T-cell (primary cell): ENCODE measurements around the gene XPO5. TPM values are rescaled to one million over a fixed set of nuclear protein-coding genes. Genes with fewer than 3 reads are reported as not detected.

Source experiments
- ATAC-seq, 4 experiments: fragments of 200-7000 bp in 3 of 4; fragments of 150-1000 bp in 1 of 4; cut with Tn5 transposase; replicated peaks in 1 of 4; 1 replicate in 3 of 4; 2 replicates in 1 of 4; pipeline ENCODE4 v1.10.0; 2021; ENCODE audit warnings: moderate library complexity in 3 of 4, mild to moderate bottlenecking in 2 of 4, moderate number of reproducible peaks in 1 of 4
- CTCF ChIA-PET, 2 donors: fragments of 300-600 bp; sonication (Branson Sonifier 250); formaldehyde crosslinking; loops; one replicate each; lab custom pipeline; 2022; ENCODE audit warnings: antibody characterized with exemption in 2 of 2; lab: Charles Lee
- POLR2A ChIA-PET, 2 donors: fragments of 300-600 bp; sonication (Branson Sonifier 250); formaldehyde crosslinking; loops; one replicate each; lab custom pipeline; 2022; ENCODE audit warnings: antibody characterized with exemption in 2 of 2; lab: Charles Lee
- DNase-seq, 35 experiments: peaks; one replicate each; pipeline versions ENCODE4 v3.0.0 to v3.0.0-alpha.2; 2013 to 2023
- H3K27ac ChIP-seq: one replicate; pipeline ENCODE4 v1.5.1; 2013; ENCODE audit warnings: low read length
- H3K27me3 ChIP-seq, 2 experiments: replicated peaks in 1 of 2; 1 replicate in 1 of 2; 2 replicates in 1 of 2; pipeline versions ENCODE4 v1.6.1 to v1.7.0; 2013; ENCODE audit warnings: low read length in 1 of 2, mixed read lengths in 1 of 2; ENCODE audit not compliant: control insufficient read depth in 2 of 2, insufficient read depth in 2 of 2; ENCODE audit errors: extremely low read depth in 1 of 2
- H3K36me3 ChIP-seq, 2 donors: 1 replicate in 1 of 2; 2 replicates in 1 of 2; pipeline versions ENCODE4 v1.6.1 to v1.7.0; 2013; ENCODE audit warnings: low read length in 1 of 2; ENCODE audit not compliant: control insufficient read depth in 2 of 2, insufficient read depth in 1 of 2; ENCODE audit errors: extremely low read depth in 1 of 2
- H3K4me1 ChIP-seq, 2 experiments: 1 replicate in 1 of 2; 2 replicates in 1 of 2; pipeline versions ENCODE4 v1.6.1 to v1.7.0; 2013; ENCODE audit warnings: low read length in 2 of 2, mixed read lengths in 1 of 2; ENCODE audit not compliant: insufficient read depth in 2 of 2, control insufficient read depth in 1 of 2; ENCODE audit errors: extremely low read depth in 1 of 2
- H3K4me3 ChIP-seq, 2 donors: 1 replicate in 1 of 2; 2 replicates in 1 of 2; pipeline versions ENCODE4 v1.5.1 to v1.7.0; 2013; ENCODE audit warnings: mild to moderate bottlenecking in 2 of 2, low read length in 1 of 2, moderate library complexity in 1 of 2; ENCODE audit not compliant: control insufficient read depth in 1 of 2; ENCODE audit errors: extremely low read depth in 1 of 2
- H3K9me3 ChIP-seq: 2 replicates; pipeline ENCODE4 v1.7.0; 2013
- H3K27ac Mint-ChIP-seq, 2 donors: one replicate each; pipeline ENCODE4 v1.8.0; 2020 to 2021; ENCODE audit warnings: mild to moderate bottlenecking in 2 of 2, mixed read lengths in 2 of 2
- H3K27me3 Mint-ChIP-seq, 2 donors: one replicate each; pipeline ENCODE4 v1.8.0; 2021 to 2022; ENCODE audit warnings: mixed read lengths in 2 of 2
- H3K36me3 Mint-ChIP-seq: one replicate; pipeline ENCODE4 v1.8.0; 2021; ENCODE audit warnings: mixed read lengths
- H3K4me1 Mint-ChIP-seq, 3 donors: one replicate each; pipeline ENCODE4 v1.8.0; 2020 to 2022; ENCODE audit warnings: mixed read lengths in 3 of 3, mild to moderate bottlenecking in 1 of 3
- H3K4me3 Mint-ChIP-seq, 3 donors: one replicate each; pipeline ENCODE4 v1.8.0; 2020 to 2022; ENCODE audit warnings: mild to moderate bottlenecking in 3 of 3, mixed read lengths in 3 of 3, moderate library complexity in 3 of 3
- H3K9me3 Mint-ChIP-seq, 3 donors: one replicate each; pipeline ENCODE4 v1.8.0; 2020 to 2022; ENCODE audit warnings: mixed read lengths in 3 of 3
- WGBS: methylation state at CpG from one replicate; pipeline ENCODE4 v1.1.5; 2013; ENCODE audit warnings: missing lambda C conversion rate; ENCODE audit not compliant: insufficient coverage; 5-methylcytosine and 5-hydroxymethylcytosine counted together
- total RNA-seq, 35 experiments: library from RNA in 6 of 35; stranded (reverse) in 6 of 35; fragments of 120-200 nt in 1 of 35; gene quantifications; one replicate each; pipeline versions ENCODE4 v1.2.1 to v1.2.4 and lab custom pipeline; 2013 to 2026

XPO5 gene
- total RNA-seq, 5 donors from 2014 or later (not counting 1 experiment from before 2014, with no cell fraction given) = 48.2 to 51.4 (median 50.3) TPM

GRCh38 chr6:43517505-43518357, 58.1 kb downstream of the XPO5 start:
- DNase-seq = no peak

GRCh38 chr6:43516697-43517504, 58.9 kb downstream of the XPO5 start, which contains the start of the genes POLR1C and YIPF3:
Gene POLR1C, plus strand, starts transcription at chr6:43517089. Its CDS starts 21 bp downstream, at chr6:43517110.
Gene YIPF3, minus strand, starts transcription at chr6:43516926. Its CDS starts 119 bp downstream, at chr6:43516807.
- H3K27me3 Mint-ChIP-seq = no peaks in the 10 kb centered on the region
- no peaks in the 10 kb centered on the region for H3K27me3 ChIP-seq
- no peaks in the 10 kb centered on the region for H3K9me3 ChIP-seq
- H3K27ac ChIP-seq = peak within 1 kb of the TSS; percentile 61
- H3K4me3 Mint-ChIP-seq = no peak within 1 kb of the TSS
- no peaks in the 10 kb centered on the region for H3K9me3 Mint-ChIP-seq
- peak; percentile 94 to 97 (median 96) for ATAC-seq
- H3K27ac Mint-ChIP-seq = no peak within 1 kb of the TSS
- ChIA-PET POLR2A (interaction anchor here (0.5 to 1.3 kb wide), 6 partner anchors 15 to 662 kb away, joined by 3 to 4 read pairs (median 3); partner anchors contain the start of genes ABCC10 (in 1 of the 2) and DLK2 (in 1 of the 2)), CTCF (interaction anchor here in 1 of 2 donors (0.5 to 2.5 kb wide), 3 partner anchors 10 to 40 kb away, joined by 3 to 10 read pairs (median 4); partner anchors contain the start of gene TJAP1)
- DNase-seq = peak; percentile 89 to 98 (median 95)
- H3K4me3 ChIP-seq = peak within 1 kb of the TSS; percentile 78 to 86
- peaks cover 31 to 50% of the 10 kb centered on the region in 2 experiments for H3K4me1 ChIP-seq
- H3K36me3 Mint-ChIP-seq = peaks cover 36% of the 10 kb centered on the region
- peaks cover 11 to 66% of the 10 kb centered on the region in 2 donors for H3K36me3 ChIP-seq
- under 1% methylated on average over 55 of the region's 57 CpGs for WGBS
- H3K4me1 Mint-ChIP-seq = peaks cover 33% of the 10 kb centered on the region in 3 donors

More at GRCh38 chr6:43517505-43518357, 58.1 kb downstream of the XPO5 start:
- Histone ChIP-seq H3K27ac (peak overlapping the region; percentile 61), H3K27me3 (no peaks in the 10 kb centered on the region), H3K9me3 (no peaks in the 10 kb centered on the region), H3K36me3 (peaks cover 8 to 66% of the 10 kb centered on the region in 2 donors), H3K4me3 (peak overlapping the region; percentile 78 to 86), H3K4me1 (peaks cover 31 to 50% of the 10 kb centered on the region in 2 experiments)
- peaks cover 33% of the 10 kb centered on the region for H3K36me3 Mint-ChIP-seq
- no peak overlapping the region for H3K4me3 Mint-ChIP-seq
- ATAC-seq = peak in 1 of 4 experiments; percentile 21
- peaks cover 31 to 33% (median 32%) of the 10 kb centered on the region in 3 donors for H3K4me1 Mint-ChIP-seq
- no peaks in the 10 kb centered on the region for H3K9me3 Mint-ChIP-seq
- ChIA-PET POLR2A (interaction anchor here (0.5 to 0.7 kb wide), 2 partner anchors 134 to 293 kb away, joined by 3 read pairs; no protein-coding TSS in a partner anchor), CTCF (interaction anchor here in 1 of 2 donors (2.5 kb wide), 1 partner anchor 11 kb away, joined by 10 read pairs; no protein-coding TSS in a partner anchor)
- no peak overlapping the region for H3K27ac Mint-ChIP-seq
- 5% methylated on average over 9 of the region's 10 CpGs for WGBS
- no peaks in the 10 kb centered on the region for H3K27me3 Mint-ChIP-seq

- peaks cover 37 to 39% (median 38%) of the 10 kb centered on the region in 3 donors for H3K4me1 Mint-ChIP-seq
- H3K9me3 Mint-ChIP-seq = no peaks in the 10 kb centered on the region
- CTCF ChIA-PET = interaction anchor here in 1 of 2 donors (0.5 to 2.5 kb wide), 2 partner anchors 10 to 13 kb away, joined by 4 to 10 read pairs; no protein-coding TSS in a partner anchor
- no peak overlapping the region for H3K27ac Mint-ChIP-seq
- POLR2A ChIA-PET = interaction anchor here (0.6 to 1.3 kb wide), 4 partner anchors 15 to 663 kb away, joined by 3 to 4 read pairs (median 3); partner anchors contain the start of genes ABCC10 (in 1 of the 2) and DLK2 (in 1 of the 2)
- Histone ChIP-seq H3K4me3 (peak overlapping the region; percentile 78 to 86), H3K27me3 (no peaks in the 10 kb centered on the region), H3K9me3 (no peaks in the 10 kb centered on the region), H3K4me1 (peaks cover 31 to 50% of the 10 kb centered on the region in 2 experiments), H3K36me3 (peaks cover 12 to 66% of the 10 kb centered on the region in 2 donors), H3K27ac (peak overlapping the region; percentile 57)
- peaks cover 41% of the 10 kb centered on the region for H3K36me3 Mint-ChIP-seq
- no peak for DNase-seq
- H3K4me3 Mint-ChIP-seq = no peak overlapping the region
- ATAC-seq = peak; percentile 1 to 18 (median 2)
- 0% methylated on average over 5 of the region's 10 CpGs for WGBS
- no peaks in the 10 kb centered on the region for H3K27me3 Mint-ChIP-seq
Measured at GRCh38 chr6:43516367-43516696, 59.5 kb downstream of the XPO5 start.

- H3K36me3 ChIP-seq = peaks cover 11 to 66% of the 10 kb centered on the region in 2 donors
- H3K4me3 Mint-ChIP-seq = no peak overlapping the region
Measured at GRCh38 chr6:43515808-43516207, 60.0 kb downstream of the XPO5 start.

GRCh38 chr6:43511824-43512415, 63.9 kb downstream of the XPO5 start:
- CTCF ChIA-PET = no interaction called here

More at GRCh38 chr6:43515808-43516207, 60.0 kb downstream of the XPO5 start:
- H3K36me3 Mint-ChIP-seq = peaks cover 39% of the 10 kb centered on the region
- DNase-seq = no peak
- H3K27me3 ChIP-seq = no peaks in the 10 kb centered on the region
- H3K27ac Mint-ChIP-seq = no peak overlapping the region
- CTCF ChIA-PET = interaction anchor here in 1 of 2 donors (2.5 kb wide), 1 partner anchor 9 kb away, joined by 10 read pairs; no protein-coding TSS in a partner anchor
- H3K9me3 Mint-ChIP-seq = no peaks in the 10 kb centered on the region
- peaks cover 31 to 50% of the 10 kb centered on the region in 2 experiments for H3K4me1 ChIP-seq
- POLR2A ChIA-PET = interaction anchor here in 1 of 2 donors (1.3 kb wide), 1 partner anchor 16 kb away, joined by 4 read pairs; no protein-coding TSS in a partner anchor
- no peaks in the 10 kb centered on the region for H3K9me3 ChIP-seq
- no peaks in the 10 kb centered on the region for H3K27me3 Mint-ChIP-seq
- peak overlapping the region; percentile 78 to 86 for H3K4me3 ChIP-seq
- no peak for ATAC-seq
- peaks cover 38 to 40% (median 39%) of the 10 kb centered on the region in 3 donors for H3K4me1 Mint-ChIP-seq
- WGBS = 87% methylated on average over 9 of the region's 9 CpGs
- peak overlapping the region; percentile 57 for H3K27ac ChIP-seq

More at GRCh38 chr6:43511824-43512415, 63.9 kb downstream of the XPO5 start:
- 100% methylated on average over 1 of the region's 11 CpGs for WGBS
- DNase-seq (no peak), ATAC-seq (no peak)
- Histone ChIP-seq H3K4me3 (no peak overlapping the region), H3K9me3 (no peaks in the 10 kb centered on the region), H3K27me3 (peaks cover 0 to 31% of the 10 kb centered on the region in 2 experiments), H3K27ac (no peak overlapping the region), H3K4me1 (peaks cover 18 to 51% of the 10 kb centered on the region in 2 experiments), H3K36me3 (peaks cover 11 to 50% of the 10 kb centered on the region in 2 donors)
- Mint-ChIP-seq H3K4me1 (peaks cover 43 to 51% (median 48%) of the 10 kb centered on the region in 3 donors), H3K9me3 (no peaks in the 10 kb centered on the region), H3K36me3 (peaks cover 30% of the 10 kb centered on the region), H3K27me3 (peaks cover 17 to 19% of the 10 kb centered on the region in 2 donors), H3K4me3 (peak overlapping the region in 2 of 3 donors; percentile 15 to 33), H3K27ac (peak overlapping the region in 1 of 2 donors; percentile 44)
- POLR2A ChIA-PET = interaction anchor here in 1 of 2 donors (0.5 kb wide), 1 partner anchor 18 kb away, joined by 7 read pairs; no protein-coding TSS in a partner anchor
